NCI-H1048 (cell line): ENCODE results near the gene ARMH3.
"Not testable (repeated sequence)": the region's sequence is repeated elsewhere in the genome, so short reads cannot be mapped to it uniquely, and the experiment has no call there.

ENCODE experiments used
- DNase-seq: peaks from one replicate; lab custom pipeline; 2025; lab: John Stamatoyannopoulos, UW

The ARMH3 gene

DNA sequence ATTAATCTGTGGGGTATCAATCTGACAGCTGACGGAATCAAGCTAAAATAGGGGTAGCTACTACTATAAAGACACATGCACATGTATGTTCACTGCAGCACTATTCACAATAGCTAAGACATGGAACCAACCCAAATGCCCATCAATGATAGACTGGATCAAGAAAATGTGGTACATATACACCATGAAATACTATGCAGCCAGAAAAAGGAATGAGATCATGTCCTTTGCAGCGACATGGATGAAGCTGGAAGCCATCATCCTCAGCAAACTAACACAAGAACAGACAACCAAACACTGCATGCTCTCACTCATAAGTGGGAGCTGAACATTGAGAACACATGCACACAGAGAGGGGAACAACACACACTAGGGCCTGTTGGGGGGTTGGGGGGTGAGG, 75.3 kb downstream of the ARMH3 start:
- not testable (repeated sequence) for DNase-seq

- DNase-seq, result no peak
Observed at GRCh38 chr10:101974091-101974971, 81.6 kb downstream of the ARMH3 start.

GRCh38 chr10:101972761-101973160, 83.2 kb downstream of the ARMH3 start:
- no peak for DNase-seq

DNA sequence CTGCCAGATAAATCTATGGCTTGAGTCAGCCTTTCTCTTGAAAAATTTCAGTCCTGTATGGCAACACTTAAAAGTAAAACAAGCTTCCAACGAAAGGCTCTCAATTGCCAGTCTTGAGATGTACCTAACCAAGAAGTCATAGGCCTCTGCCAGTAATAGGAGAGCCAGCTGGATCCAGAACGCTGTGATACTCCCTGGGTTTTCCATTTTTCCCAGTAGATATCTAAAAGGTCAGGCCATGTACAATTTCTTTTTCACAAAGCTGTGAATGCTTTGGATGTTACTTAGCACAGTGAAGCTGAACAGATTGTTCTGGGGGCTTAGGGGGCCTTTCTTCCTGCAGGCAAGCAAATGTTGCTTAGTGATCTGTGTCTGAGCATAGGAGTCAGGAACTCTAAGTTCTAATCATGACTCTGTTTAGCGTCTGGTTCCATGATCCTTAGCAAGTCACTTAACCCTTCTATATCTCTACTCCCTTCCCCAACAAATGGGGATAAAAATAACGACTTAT, 86.5 kb downstream of the ARMH3 start:
- no peak for DNase-seq

- DNase-seq, result no peak
Observed at GRCh38 chr10:101968940-101969321, 87.0 kb downstream of the ARMH3 start.

GRCh38 chr10:101968286-101968939, 87.6 kb downstream of the ARMH3 start:
- no peak for DNase-seq

GRCh38 chr10:101967713-101968112, 88.3 kb downstream of the ARMH3 start:
- DNase-seq, result no peak

DNA sequence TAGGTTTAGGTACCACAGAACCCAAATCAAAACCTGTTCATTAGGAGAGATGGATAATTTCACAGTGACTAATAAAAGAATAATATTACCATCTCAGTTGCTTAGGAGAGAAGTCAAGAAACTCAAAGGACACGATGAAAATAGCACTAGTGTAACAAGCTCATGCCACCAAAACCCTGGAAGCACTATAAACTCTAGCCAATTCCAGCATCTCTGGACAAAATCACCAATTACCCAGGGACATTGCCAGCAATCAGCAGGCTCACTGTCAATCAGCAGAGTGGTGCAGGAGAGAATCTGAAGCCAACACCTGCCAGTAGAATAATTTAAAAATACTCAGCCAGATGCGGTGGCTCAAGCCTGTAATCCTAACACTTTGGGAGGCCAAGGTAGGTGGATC, 88.9 kb downstream of the ARMH3 start:
- no peak for DNase-seq

DNA sequence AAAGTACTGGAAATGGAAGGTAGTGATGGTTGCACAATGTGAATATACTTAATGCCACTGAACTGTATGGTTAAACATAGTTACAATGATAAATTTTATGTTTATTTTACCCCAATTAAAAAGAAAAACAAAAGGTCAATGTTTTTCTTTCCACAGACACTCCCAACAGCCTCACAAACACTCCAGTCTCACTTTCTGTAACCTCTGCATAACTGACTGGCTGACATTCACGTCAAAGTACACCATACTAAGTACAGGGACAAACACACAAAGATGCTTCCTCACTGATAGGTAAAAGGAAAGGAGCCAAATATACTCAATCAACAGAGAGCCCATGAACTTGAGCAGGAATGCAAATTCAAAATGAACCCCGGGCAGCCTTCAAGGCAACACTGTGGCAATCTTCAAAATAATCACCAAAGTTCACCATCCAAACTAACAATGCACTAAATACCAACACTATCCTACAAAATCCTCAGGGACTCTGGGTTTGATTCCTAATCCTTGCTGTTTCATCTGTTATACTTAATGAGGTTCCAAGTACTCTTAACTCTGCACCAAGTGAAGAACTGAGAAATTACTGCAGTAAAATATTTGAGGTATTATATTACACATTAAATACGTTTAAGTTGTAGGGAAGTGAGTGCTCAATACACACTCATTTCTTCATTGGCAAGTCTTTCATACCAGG, 90.8 kb downstream of the ARMH3 start:
- DNase-seq, result no peak

DNA sequence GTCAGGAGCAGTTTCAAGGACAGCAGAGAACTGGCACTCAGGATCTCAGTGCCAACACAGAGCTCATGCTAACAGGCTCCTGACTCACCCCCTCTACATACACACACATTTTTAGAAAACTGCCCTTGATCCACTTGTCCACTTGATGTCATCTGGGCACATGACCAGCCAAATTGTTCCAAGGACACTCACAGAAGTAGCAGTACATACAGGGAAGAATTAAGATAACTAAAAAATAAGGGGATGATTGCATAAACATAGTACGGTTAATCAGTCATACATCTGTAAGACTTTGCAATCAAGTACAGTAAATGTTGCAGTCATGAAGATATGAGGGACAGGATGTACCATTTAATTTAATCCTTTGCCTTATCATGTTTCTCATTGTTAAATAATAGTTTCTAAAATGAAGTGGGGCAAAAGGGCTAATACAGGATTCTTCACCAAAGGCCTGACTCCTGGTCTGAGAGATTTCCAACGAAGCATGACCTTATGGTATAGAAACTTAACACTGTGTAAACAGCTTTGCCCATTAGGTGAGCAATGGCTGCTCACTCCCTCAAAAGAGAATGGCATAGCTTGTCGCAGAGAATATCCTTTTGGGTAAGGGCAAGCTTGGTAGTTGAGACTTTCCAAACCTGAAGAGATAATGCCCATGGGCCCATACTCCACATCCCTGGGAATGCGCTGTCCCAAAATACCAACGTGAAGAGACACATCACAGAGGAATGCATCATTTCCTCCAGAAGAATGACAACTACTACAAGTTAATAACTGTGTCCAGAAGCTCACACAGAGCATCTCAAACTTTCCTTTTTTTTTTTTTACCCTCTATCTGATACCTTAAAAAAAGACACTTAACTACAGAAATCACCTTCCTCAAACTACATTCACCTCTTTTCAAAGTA, 94.1 kb downstream of the ARMH3 start:
- DNase-seq, result no peak

DNA sequence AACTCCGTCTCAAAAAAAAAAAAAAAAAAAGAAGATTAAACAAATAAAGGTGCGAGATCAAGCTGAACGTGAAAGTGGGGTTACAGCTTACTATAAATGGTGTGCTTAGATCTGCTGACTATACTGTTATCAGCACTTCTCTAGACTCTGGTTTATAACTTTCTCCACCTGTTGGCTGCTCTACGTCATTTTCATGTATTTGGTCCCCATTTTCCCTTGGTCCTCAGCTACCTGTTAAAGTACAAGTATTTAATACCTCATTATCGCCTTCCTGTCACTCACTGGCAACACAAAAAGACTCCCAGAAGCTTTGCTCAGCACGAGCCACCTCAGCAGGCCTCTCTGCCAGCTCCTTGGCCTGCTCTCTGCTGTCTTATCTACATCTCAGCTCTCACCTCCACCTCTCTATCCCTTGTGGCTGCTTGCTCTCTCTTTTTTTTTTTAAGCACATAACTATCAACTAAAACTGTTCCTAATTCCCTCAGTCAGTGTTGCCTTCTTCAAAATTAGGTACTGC, 95.0 kb downstream of the ARMH3 start:
- no peak for DNase-seq

GRCh38 chr10:101959346-101959916, 96.5 kb downstream of the ARMH3 start:
- no peak for DNase-seq

DNA sequence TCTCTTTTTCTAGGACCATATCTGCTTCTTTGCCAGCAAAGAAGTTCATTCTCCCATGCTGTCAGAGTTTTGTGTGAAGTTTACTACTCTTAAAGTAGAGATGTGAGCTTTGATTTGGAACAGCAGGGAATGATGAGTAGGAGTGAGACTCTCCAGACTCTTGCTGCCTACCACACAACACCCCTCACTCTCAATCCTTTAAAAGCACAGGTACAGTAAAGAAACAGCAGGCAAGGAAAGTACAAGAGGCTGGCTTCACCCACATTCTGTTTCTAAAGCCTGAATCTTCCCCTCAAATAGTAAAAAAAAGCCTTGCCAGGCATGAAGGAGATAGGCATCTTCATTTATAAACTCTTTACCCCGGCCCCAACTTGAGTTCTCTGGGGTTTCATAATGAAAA, 97.3 kb downstream of the ARMH3 start:
- no peak for DNase-seq

GRCh38 chr10:101956898-101957297, 99.1 kb downstream of the ARMH3 start:
- DNase-seq, result no peak

GRCh38 chr10:101956117-101956516, 99.9 kb downstream of the ARMH3 start:
- DNase-seq, result no peak

DNA sequence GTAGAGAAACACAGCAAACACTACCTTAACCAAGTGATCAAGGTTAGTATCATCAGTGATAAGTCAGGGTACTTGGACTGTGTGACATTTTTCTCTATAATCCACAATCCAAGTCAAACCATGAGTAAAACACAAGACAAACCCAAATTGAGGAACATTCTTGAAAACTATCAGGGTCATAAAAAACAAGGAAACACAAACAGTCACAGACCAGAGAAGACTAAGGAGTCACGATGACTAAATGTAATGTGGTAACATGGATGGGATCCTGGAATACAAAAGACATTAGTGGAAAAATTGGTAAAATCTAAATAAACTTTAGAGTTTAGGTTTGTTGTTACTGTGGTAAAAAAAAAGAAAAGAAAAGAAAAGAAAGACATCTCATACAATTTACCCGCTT, 103.8 kb downstream of the ARMH3 start:
- no peak for DNase-seq

DNA sequence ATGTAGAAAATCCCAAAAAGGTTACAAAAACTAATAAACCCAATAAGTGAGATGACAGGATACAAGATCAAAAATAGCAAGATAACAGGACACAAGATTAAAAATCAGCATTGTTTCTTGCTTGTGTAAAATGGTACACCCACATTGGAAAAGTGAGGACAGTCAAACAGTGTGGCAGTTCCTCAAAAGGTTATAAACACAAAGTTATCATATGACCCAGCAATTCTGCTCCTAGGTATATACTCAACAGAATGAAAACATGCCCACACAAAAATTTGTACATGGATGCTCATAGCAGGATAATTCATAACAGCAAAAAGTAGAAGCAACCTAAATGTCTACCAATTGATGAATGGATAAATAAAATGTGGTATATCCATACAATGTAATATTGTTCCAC, 105.8 kb downstream of the ARMH3 start:
- no peak for DNase-seq

GRCh38 chr10:101941871-101942270, 114.1 kb downstream of the ARMH3 start:
- DNase-seq, result no peak

DNA sequence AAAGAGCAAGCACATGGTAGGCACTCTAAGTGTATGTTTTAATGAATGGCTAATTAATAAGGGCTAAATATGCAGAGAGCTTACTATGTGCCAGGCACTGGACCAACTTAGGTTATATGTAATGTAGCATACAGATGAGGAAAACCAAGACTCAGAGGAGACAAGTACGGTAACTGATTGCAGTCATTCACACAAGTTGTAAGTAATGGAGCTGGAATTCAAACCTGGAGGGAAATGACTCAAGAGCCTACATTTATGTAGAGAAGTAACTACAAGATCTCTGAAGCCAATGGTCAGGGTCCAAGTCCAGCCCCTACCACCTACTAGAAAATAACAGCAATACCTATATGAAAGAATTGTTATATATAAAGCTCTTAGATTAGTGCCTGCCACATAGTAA, 115.1 kb downstream of the ARMH3 start:
- DNase-seq, result no peak

GRCh38 chr10:101939729-101940128, 116.2 kb downstream of the ARMH3 start:
- DNase-seq, result no peak

GRCh38 chr10:101939008-101939648, 116.8 kb downstream of the ARMH3 start:
- DNase-seq, result no peak
